ENCODE measurements around the gene SURF4.
"Not testable (repeated sequence)": the region's sequence is repeated elsewhere in the genome, so short reads cannot be mapped to it uniquely, and the experiment has no call there.

SURF4 gene

DNA sequence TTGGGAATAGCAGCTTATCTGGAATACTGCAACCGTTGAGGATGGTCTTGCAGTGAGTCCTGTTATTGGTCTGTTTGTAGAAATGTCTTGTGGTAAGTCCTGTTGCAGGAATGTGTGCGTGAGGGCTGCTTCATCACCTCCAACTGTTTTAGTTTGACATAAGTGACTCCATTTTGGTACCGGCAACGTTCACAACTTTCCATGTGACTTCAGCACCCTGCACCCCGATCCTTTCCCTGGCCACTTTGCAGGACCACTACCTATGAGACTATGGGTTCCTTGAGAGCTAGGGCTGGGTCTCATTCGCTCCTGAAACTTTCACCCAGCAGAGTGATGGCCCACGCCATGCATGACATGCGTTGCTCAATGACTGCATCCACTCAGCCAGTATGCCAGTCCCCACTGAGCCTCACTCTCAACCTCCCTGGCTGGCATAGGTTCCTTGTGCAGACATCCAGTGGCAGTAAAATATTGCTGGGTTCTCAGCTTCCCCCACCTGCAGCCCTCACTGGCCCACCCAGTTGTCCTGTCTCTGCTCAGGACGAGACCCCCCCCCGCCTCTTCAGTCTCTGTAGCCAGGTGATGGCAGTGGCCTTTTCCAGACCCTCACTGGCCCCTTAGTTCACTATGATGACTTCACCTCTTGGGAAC is 47.9 kb downstream of the SURF4 start:
- H3K4me2 ChIP-seq (ENCODE audit: low read length) = no peak overlapping the region
- no peaks in the 10 kb centered on the region for H3K9me3 ChIP-seq (ENCODE audit: control insufficient read depth, insufficient read depth, low read length)
- H3F3A ChIP-seq (ENCODE audit: control insufficient read depth, insufficient read depth) = peaks cover 11% of the 10 kb centered on the region; the same call in 1 of the 2 replicates
- H3K27me3 ChIP-seq (ENCODE audit: control insufficient read depth, low read length) = no peaks in the 10 kb centered on the region
- no peak for TF ChIP-seq EZH2phosphoT487 (IDR thresholded peaks at IDR 0.05; ENCODE audit: borderline replicate concordance, low read length)
- TF ChIP-seq, protein P1, sequence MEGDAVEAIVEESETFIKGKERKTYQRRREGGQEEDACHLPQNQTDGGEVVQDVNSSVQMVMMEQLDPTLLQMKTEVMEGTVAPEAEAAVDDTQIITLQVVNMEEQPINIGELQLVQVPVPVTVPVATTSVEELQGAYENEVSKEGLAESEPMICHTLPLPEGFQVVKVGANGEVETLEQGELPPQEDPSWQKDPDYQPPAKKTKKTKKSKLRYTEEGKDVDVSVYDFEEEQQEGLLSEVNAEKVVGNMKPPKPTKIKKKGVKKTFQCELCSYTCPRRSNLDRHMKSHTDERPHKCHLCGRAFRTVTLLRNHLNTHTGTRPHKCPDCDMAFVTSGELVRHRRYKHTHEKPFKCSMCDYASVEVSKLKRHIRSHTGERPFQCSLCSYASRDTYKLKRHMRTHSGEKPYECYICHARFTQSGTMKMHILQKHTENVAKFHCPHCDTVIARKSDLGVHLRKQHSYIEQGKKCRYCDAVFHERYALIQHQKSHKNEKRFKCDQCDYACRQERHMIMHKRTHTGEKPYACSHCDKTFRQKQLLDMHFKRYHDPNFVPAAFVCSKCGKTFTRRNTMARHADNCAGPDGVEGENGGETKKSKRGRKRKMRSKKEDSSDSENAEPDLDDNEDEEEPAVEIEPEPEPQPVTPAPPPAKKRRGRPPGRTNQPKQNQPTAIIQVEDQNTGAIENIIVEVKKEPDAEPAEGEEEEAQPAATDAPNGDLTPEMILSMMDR (IDR thresholded peaks at IDR 0.05; ENCODE audit: low read depth, low read length, poor library complexity, severe bottlenecking) = no peak
- H3K36me3 ChIP-seq (ENCODE audit: control insufficient read depth, low read length) = peaks cover 33% of the 10 kb centered on the region
- H3K27ac ChIP-seq (ENCODE audit: low read depth, low read length) = no peak overlapping the region
- no peaks in the 10 kb centered on the region for H3K4me1 ChIP-seq (ENCODE audit: control insufficient read depth, low read length)
- peaks cover 7% of the 10 kb centered on the region for H3K79me2 ChIP-seq (ENCODE audit: control insufficient read depth, low read length)
- H3K4me3 ChIP-seq (ENCODE audit: low read length) = no peak overlapping the region
- H3K9me2 ChIP-seq (replicated peaks; ENCODE audit: control insufficient read depth, low read length) = no peaks in the 10 kb centered on the region
- H4K20me1 ChIP-seq (ENCODE audit: control insufficient read depth, insufficient read depth, low read depth, low read length) = peaks cover 5% of the 10 kb centered on the region; the same call in 1 of the 2 replicates

DNA sequence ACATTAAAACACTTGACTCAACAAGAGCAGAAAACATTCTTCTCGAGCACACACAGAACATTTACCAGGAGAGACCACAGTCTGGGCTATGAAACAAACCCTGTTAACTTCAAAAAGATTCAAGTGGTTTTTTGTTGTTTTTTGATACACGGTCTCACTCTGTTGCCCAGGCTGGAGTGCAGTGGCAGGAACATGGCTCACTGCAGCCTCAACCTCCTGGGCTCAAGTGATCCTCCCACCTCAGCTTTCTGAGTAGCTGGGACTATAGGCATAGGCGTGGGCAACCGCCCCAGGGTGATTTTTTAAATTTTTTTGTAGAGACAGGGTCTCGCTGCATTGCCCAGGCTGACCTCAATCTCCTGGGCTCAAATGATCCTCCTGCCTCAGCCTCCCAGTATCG is 48.8 kb downstream of the SURF4 start:
- Histone ChIP-seq H3K36me3 (ENCODE audit: control insufficient read depth, low read length) (peaks cover 24% of the 10 kb centered on the region), H3F3A (ENCODE audit: control insufficient read depth, insufficient read depth) (peaks cover 11% of the 10 kb centered on the region; the same call in 1 of the 2 replicates)
- H3K79me2 ChIP-seq (ENCODE audit: control insufficient read depth, low read length); H3K27ac ChIP-seq (ENCODE audit: low read depth, low read length); H4K20me1 ChIP-seq (ENCODE audit: control insufficient read depth, insufficient read depth, low read depth, low read length); H3K4me1 ChIP-seq (ENCODE audit: control insufficient read depth, low read length); H3K9me2 ChIP-seq (replicated peaks; ENCODE audit: control insufficient read depth, low read length); H3K4me3 ChIP-seq (ENCODE audit: low read length); H3K4me2 ChIP-seq (ENCODE audit: low read length); H3K9me3 ChIP-seq (ENCODE audit: control insufficient read depth, insufficient read depth, low read length); H3K27me3 ChIP-seq (ENCODE audit: control insufficient read depth, low read length): not testable (repeated sequence)

DNA sequence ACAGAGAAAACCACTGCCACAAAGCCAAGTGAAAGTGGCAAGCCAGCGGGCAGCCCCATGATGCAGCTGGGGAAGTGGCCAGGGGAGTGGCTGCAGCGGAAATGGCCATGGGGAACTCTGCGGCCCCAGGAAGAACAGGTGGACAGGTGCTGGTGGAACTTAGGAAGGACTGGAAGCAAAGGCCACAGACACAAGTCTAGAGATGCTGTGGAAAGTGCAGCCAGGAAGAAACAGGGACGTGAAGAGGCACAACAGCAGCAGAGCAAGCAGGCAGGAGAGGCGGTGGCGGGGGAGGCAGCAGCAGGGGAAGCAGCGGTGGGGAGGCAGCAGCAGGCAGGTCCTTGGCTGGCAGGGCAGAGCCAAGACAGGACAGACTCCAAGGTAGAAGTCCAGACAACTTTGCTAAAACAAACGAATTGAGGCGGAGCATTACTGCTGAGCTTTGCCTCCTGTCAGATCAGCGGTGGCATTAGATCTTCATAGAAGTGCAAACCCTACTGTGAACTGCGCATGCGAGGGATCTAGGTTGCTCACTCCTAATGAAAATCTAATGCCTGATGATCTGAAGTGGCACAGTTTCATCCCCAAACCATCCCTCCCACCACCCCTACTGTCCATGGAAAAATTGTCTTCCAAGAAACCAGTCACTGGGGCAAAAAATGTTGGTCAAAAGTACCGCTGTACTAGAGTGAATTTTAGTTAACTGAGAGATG is 51.7 kb downstream of the SURF4 start:
- peaks cover 5% of the 10 kb centered on the region; the same call in 1 of the 2 replicates for H3K36me3 ChIP-seq (ENCODE audit: control insufficient read depth, low read length)
- no peak overlapping the region for H3K4me3 ChIP-seq (ENCODE audit: low read length)
- peaks cover 5% of the 10 kb centered on the region; the same call in 1 of the 2 replicates for H4K20me1 ChIP-seq (ENCODE audit: control insufficient read depth, insufficient read depth, low read depth, low read length)
- H3K4me1 ChIP-seq (ENCODE audit: control insufficient read depth, low read length) = no peaks in the 10 kb centered on the region
- no peaks in the 10 kb centered on the region for H3K9me3 ChIP-seq (ENCODE audit: control insufficient read depth, insufficient read depth, low read length)
- H3K9me2 ChIP-seq (replicated peaks; ENCODE audit: control insufficient read depth, low read length) = no peaks in the 10 kb centered on the region
- TF ChIP-seq EZH2phosphoT487 (IDR thresholded peaks at IDR 0.05; ENCODE audit: borderline replicate concordance, low read length) = no peak
- TF ChIP-seq, protein P1 (IDR thresholded peaks at IDR 0.05; ENCODE audit: low read depth, low read length, poor library complexity, severe bottlenecking) = no peak
- H3K27me3 ChIP-seq (ENCODE audit: control insufficient read depth, low read length) = no peaks in the 10 kb centered on the region
- H3K4me2 ChIP-seq (ENCODE audit: low read length) = no peak overlapping the region
- 0 out of 2 replicates have a peak, but pooled peaks cover 9% of the 10 kb centered on the region for H3F3A ChIP-seq (ENCODE audit: control insufficient read depth, insufficient read depth)
- no peak overlapping the region for H3K27ac ChIP-seq (ENCODE audit: low read depth, low read length)
- H3K79me2 ChIP-seq (ENCODE audit: control insufficient read depth, low read length) = no peaks in the 10 kb centered on the region

DNA sequence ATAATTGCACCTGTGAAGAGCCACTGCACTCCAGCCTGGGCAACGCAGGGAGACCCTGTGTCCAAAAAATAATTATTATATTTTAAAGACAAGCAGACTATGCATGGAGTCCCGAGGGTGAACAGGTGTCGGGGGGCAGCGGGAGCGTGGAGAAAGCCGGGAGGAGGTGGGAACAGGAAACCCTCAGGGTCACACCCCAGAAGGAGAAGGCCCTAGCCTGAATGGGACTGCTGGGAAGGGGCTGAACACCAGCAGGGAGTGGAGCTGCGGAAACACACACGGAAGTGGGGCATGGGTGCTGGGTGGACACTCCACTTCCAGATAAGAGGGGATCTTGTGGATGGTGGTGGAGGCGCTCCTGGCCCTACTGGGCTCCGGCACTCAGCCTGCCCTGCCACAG is 52.6 kb downstream of the SURF4 start:
- Histone ChIP-seq H3K4me1 (ENCODE audit: control insufficient read depth, low read length) (no peaks in the 10 kb centered on the region), H3K27ac (ENCODE audit: low read depth, low read length) (no peak overlapping the region), H3K36me3 (ENCODE audit: control insufficient read depth, low read length) (no peaks in the 10 kb centered on the region; the same call in 1 of the 2 replicates), H3F3A (ENCODE audit: control insufficient read depth, insufficient read depth) (0 out of 2 replicates have a peak, but pooled peaks cover 9% of the 10 kb centered on the region), H3K4me3 (ENCODE audit: low read length) (no peak overlapping the region), H3K4me2 (ENCODE audit: low read length) (no peak overlapping the region), H4K20me1 (ENCODE audit: control insufficient read depth, insufficient read depth, low read depth, low read length) (no peaks in the 10 kb centered on the region), H3K27me3 (ENCODE audit: control insufficient read depth, low read length) (no peaks in the 10 kb centered on the region), H3K79me2 (ENCODE audit: control insufficient read depth, low read length) (no peaks in the 10 kb centered on the region), H3K9me2 (replicated peaks; ENCODE audit: control insufficient read depth, low read length) (no peaks in the 10 kb centered on the region), H3K9me3 (ENCODE audit: control insufficient read depth, insufficient read depth, low read length) (no peaks in the 10 kb centered on the region)
- no peak for TF ChIP-seq EZH2phosphoT487 (IDR thresholded peaks at IDR 0.05; ENCODE audit: borderline replicate concordance, low read length)
- TF ChIP-seq, protein P1 (IDR thresholded peaks at IDR 0.05; ENCODE audit: low read depth, low read length, poor library complexity, severe bottlenecking) = no peak
